ENCODE results near the gene OSBPL10.

OSBPL10 gene

DNA sequence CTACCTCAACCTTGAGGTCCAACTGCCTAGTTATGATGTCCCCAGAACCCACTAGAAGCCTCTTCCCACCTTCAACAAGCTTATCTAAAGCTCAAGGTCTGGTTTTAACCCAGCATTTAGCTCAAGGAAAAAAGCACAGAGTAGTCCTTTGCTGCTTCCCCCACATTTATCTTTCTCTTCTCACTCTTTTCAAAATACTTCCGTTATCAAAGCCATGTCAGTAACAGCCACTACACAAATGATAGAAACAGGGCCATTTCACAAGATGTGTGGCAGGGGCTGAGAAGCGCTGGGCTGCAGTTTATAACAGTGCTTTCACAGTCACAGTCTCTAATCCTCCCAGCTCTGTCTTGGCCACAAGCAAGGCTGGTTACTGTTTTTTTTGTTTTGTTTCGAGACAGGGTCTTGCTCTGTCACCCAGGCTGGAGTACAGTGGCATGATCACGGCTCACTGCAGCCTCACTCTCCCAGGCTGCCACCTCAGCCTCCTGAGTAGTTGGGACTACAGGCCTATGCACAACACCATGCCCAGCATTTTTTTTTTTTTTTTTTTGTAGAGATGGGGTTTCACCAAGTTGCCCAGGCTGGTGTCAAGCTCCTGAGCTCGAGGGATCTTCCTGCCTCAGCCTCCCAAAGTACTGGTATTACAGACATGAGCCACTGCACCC is 218.8 kb downstream of the OSBPL10 start:
- TF ChIP-seq, protein P1, sequence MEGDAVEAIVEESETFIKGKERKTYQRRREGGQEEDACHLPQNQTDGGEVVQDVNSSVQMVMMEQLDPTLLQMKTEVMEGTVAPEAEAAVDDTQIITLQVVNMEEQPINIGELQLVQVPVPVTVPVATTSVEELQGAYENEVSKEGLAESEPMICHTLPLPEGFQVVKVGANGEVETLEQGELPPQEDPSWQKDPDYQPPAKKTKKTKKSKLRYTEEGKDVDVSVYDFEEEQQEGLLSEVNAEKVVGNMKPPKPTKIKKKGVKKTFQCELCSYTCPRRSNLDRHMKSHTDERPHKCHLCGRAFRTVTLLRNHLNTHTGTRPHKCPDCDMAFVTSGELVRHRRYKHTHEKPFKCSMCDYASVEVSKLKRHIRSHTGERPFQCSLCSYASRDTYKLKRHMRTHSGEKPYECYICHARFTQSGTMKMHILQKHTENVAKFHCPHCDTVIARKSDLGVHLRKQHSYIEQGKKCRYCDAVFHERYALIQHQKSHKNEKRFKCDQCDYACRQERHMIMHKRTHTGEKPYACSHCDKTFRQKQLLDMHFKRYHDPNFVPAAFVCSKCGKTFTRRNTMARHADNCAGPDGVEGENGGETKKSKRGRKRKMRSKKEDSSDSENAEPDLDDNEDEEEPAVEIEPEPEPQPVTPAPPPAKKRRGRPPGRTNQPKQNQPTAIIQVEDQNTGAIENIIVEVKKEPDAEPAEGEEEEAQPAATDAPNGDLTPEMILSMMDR (IDR thresholded peaks at IDR 0.05; ENCODE audit: low read depth, low read length, missing control alignments), result no peak
- DNase-seq (ENCODE audit: extremely low read depth, low read depth), result no peak

DNA sequence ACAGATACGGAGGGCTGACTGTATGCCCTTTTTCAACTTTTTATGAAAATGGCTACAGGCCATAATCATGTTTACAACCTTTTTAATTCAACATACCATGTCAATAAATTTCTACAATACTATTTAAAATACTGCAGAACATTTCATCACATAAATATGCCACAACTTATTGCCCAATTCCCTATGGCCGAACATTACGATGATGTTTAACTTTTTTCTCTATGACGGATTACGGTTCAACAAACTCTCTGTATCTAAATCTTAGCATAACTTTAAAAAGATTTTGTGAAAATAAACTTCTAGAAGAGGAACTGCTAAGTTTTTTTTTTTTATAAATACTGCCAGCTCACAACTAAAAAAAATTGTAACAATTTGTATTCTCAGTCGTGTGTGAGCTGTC is 220.4 kb downstream of the OSBPL10 start:
- TF ChIP-seq, protein P1 (IDR thresholded peaks at IDR 0.05; ENCODE audit: low read depth, low read length, missing control alignments), result no peak
- H3K4me3 ChIP-seq (replicated peaks; ENCODE audit: low read depth, low read length), result no peak overlapping the region
- no peak for DNase-seq (ENCODE audit: extremely low read depth, low read depth)

More for the DNA sequence above, 218.8 kb downstream of the OSBPL10 start:
- H3K4me3 ChIP-seq (replicated peaks; ENCODE audit: low read depth, low read length), result no peak overlapping the region

DNA sequence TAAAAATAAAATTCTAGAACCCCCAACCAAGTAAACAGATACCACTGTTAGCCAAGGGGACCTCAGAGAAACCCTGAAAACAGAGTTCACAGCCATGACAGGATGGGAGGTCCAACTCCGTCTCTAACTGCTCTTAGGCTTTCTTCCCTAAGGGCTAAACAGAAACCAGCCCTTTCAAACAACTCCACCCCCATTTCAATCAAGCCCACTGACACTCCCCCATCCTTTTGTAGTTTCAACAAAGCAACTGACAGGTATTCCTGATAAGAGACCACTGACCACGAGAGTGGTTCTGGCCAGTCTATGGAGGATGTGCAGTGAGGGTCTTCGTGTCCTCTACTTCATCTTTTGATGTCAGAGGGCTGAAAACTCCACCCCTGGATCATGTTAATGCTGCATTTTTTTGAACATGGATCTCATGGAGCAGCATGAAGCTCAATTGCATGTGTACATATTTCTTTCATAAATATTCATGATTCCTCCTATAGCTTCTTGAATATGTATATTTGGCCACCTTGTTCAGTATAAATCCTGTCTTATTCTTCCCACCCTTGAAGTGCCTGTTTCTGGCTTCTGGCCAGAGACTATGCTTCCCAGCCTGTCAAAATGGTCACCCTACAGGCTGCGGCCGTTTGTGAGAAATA is 222.6 kb downstream of the OSBPL10 start:
- DNase-seq (ENCODE audit: extremely low read depth, low read depth), result no peak
- TF ChIP-seq, protein P1 (IDR thresholded peaks at IDR 0.05; ENCODE audit: low read depth, low read length, missing control alignments), result no peak
- H3K4me3 ChIP-seq (replicated peaks; ENCODE audit: low read depth, low read length), result no peak overlapping the region

DNA sequence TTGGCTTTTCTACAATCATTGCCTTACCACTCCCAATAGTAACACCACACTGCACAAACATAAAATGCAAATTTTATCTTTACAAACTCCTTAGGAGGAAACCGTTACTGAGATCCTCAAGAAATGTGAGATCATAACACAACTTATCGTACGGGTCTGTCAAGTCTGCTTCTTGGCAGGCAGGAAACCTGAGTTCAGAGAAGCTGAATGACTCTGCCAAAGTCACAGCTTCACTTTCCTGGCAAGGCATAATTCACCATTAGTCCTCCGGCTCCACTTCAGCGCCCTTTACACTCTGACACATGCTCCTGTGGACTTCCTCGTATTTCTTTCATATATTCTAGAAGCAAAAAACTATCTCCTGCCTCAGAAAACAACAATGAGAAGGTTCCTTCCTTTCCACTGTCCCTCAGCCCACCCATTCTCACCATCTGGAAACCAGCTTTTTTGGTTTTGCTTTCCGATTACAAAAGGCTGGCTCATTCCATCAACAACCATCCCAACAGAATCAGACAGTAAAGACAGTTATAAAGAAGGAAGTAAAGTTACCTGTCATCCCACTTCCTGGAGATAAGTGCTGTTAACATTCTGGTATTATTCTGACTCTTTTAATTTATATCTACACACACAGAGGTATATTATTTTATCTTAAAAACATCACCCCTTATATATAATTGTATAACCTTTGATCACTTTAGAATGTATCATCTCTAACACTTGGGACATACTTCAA is 225.0 kb downstream of the OSBPL10 start:
- H3K4me3 ChIP-seq (replicated peaks; ENCODE audit: low read depth, low read length), result no peak overlapping the region
- DNase-seq (ENCODE audit: extremely low read depth, low read depth), result no peak
- TF ChIP-seq, protein P1 (IDR thresholded peaks at IDR 0.05; ENCODE audit: low read depth, low read length, missing control alignments), result no peak

DNA sequence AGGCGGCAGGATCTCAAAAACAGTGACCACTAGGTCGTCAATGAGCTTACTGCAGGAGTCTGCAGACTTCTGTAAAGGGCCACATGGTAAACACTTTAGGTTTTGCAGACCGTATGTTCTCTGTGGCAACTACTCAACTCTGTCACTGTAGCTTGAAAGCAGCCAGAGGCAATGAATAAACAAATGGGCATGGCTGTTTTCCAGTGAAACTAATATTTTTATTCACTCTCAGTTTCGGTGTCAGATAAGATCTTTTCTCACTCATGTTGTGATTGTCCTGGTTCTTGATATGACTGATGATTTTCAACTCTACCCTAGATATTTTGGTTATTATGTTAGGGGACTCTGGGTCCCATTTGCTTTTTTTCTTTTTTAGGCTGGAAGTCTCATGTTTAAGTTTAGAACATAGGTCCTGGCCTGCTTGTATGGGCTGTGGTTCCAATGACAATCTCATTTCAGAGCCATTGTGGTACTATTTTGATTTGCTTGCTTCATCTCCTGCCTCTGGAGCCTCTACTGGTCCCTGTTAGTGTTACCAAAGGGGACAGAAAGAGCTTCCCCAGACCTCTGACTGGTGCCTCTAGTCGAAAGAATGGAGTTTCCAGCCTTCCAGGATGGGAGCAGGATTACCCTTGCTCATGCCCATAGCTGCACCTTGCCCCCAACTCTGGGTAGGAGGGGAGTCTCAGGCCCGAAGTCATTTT is 226.3 kb downstream of the OSBPL10 start:
- no peak overlapping the region for H3K4me3 ChIP-seq (replicated peaks; ENCODE audit: low read depth, low read length)
- no peak for DNase-seq (ENCODE audit: extremely low read depth, low read depth)
- TF ChIP-seq, protein P1 (IDR thresholded peaks at IDR 0.05; ENCODE audit: low read depth, low read length, missing control alignments), result no peak

DNA sequence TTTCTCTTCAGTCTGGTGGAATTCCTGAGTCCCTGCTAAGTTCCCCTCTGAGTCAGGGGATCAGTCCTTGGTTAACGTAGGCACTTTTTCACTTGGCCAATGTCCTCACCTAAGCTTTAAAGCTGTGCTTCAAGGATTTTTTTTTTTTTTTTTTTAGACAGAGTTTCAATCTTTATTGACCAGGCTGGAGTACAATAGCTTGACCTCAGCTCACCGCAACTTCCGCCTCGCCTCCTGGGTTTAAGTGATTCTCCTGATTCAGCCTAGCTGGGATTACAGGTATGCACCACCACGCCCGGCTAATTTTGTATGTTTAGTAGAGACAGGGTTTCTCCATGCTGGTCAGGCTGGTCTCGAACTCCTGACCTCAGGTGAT is 228.0 kb downstream of the OSBPL10 start:
- TF ChIP-seq, protein P1 (IDR thresholded peaks at IDR 0.05; ENCODE audit: low read depth, low read length, missing control alignments), result no peak
- H3K4me3 ChIP-seq (replicated peaks; ENCODE audit: low read depth, low read length), result no peak overlapping the region
- no peak for DNase-seq (ENCODE audit: extremely low read depth, low read depth)

Measured in HFF-Myc (cell line).